Loucy (cell line): ENCODE data around the gene CHPF.

Experiments used
- H2AFZ ChIP-seq: fragments of 200-600 bp; sonication (generic); 2 replicates; pipeline ENCODE4 v1.6.0; 2016; ENCODE audit warnings: antibody characterized with exemption, mild to moderate bottlenecking, low read length, moderate library complexity
- H3F3A ChIP-seq: fragments of 200-600 bp; 2 replicates; pipeline ENCODE4 v1.6.0; 2016; ENCODE audit warnings: antibody characterized with exemption, low read depth, mild to moderate bottlenecking
- H3K27me3 ChIP-seq: fragments of 200-600 bp; sonication (generic); 2 replicates; pipeline ENCODE4 v1.6.1; 2014; ENCODE audit warnings: low read length, mild to moderate bottlenecking; ENCODE audit not compliant: insufficient read depth, poor library complexity, severe bottlenecking
- H3K36me3 ChIP-seq: fragments of 200-600 bp; sonication (generic); 2 replicates; pipeline ENCODE4 v1.6.1; 2016; ENCODE audit warnings: low read length; ENCODE audit not compliant: insufficient read depth
- H3K4me1 ChIP-seq: fragments of 200-600 bp; sonication (generic); 2 replicates; pipeline ENCODE4 v1.5.1; 2014; ENCODE audit warnings: low read length, mild to moderate bottlenecking; ENCODE audit not compliant: insufficient read depth, poor library complexity, severe bottlenecking
- H3K4me2 ChIP-seq: fragments of 200-600 bp; sonication (generic); 2 replicates; pipeline ENCODE4 v1.6.0; 2014; ENCODE audit warnings: antibody characterized with exemption, low read length, low read depth, mild to moderate bottlenecking; ENCODE audit not compliant: poor library complexity, severe bottlenecking
- H3K4me3 ChIP-seq: fragments of 200-600 bp; sonication (generic); 2 replicates; pipeline ENCODE4 v1.5.1; 2014; ENCODE audit warnings: low read length, mild to moderate bottlenecking, mixed read lengths; ENCODE audit not compliant: poor library complexity, severe bottlenecking
- H3K79me2 ChIP-seq: fragments of 200-600 bp; sonication (generic); 2 replicates; pipeline ENCODE4 v1.6.1; 2014; ENCODE audit warnings: low read length; ENCODE audit not compliant: insufficient read depth
- H3K9ac ChIP-seq: fragments of 200-600 bp; sonication (generic); 2 replicates; pipeline ENCODE4 v1.6.0; 2014; ENCODE audit warnings: mild to moderate bottlenecking, low read depth, low read length, moderate library complexity; ENCODE audit not compliant: poor library complexity, severe bottlenecking
- H3K9me2 ChIP-seq: fragments of 200-600 bp; sonication (generic); replicated peaks from 2 replicates; pipeline ENCODE4 v1.6.1; 2016; ENCODE audit warnings: low read depth, low read length, mixed read lengths
- H3K9me3 ChIP-seq: fragments of 200-600 bp; sonication (generic); 2 replicates; pipeline ENCODE4 v1.6.1; 2014; ENCODE audit warnings: mild to moderate bottlenecking, antibody characterized with exemption, low read length, low read depth; ENCODE audit not compliant: insufficient read depth
- H4K20me1 ChIP-seq: fragments of 200-600 bp; sonication (generic); 2 replicates; pipeline ENCODE4 v1.6.0; 2014; ENCODE audit warnings: antibody characterized with exemption, low read length, mild to moderate bottlenecking; ENCODE audit not compliant: insufficient read depth, poor library complexity, severe bottlenecking
- CTCF ChIP-seq: fragments of 200-600 bp; sonication (generic); conservative IDR thresholded peaks from 2 replicates; pipeline ENCODE4 v1.5.1; 2014; ENCODE audit warnings: mild to moderate bottlenecking, antibody characterized with exemption, low read length
- EZH2phosphoT487 ChIP-seq: fragments of 200-600 bp; IDR thresholded peaks from 2 replicates; pipeline ENCODE4 v1.6.1; 2018; ENCODE audit warnings: antibody characterized with exemption, mild to moderate bottlenecking, moderate library complexity, borderline replicate concordance

Gene CHPF

GRCh38 chr2:219536967-219537366 is 6.6 kb downstream of the CHPF start:
- Histone ChIP-seq H3K36me3 (no peaks in the 10 kb centered on the region), H3K27me3 (no peaks in the 10 kb centered on the region), H4K20me1 (no peaks in the 10 kb centered on the region), H3K9me3 (no peaks in the 10 kb centered on the region), H3K79me2 (no peaks in the 10 kb centered on the region), H3K4me2 (no peak overlapping the region), H3K9me2 (no peaks in the 10 kb centered on the region), H2AFZ (no peak overlapping the region), H3K4me1 (no peaks in the 10 kb centered on the region), H3F3A (no peaks in the 10 kb centered on the region), H3K4me3 (no peak overlapping the region), H3K9ac (no peak overlapping the region)
- TF ChIP-seq EZH2phosphoT487 (no peak), CTCF (no peak)

- H3K27me3 ChIP-seq: no peaks in the 10 kb centered on the region
Observed at GRCh38 chr2:219536425-219536824, 7.2 kb downstream of the CHPF start.

GRCh38 chr2:219533930-219534661 is 9.5 kb downstream of the CHPF start:
- H3K9me2 ChIP-seq: no peaks in the 10 kb centered on the region
- no peaks in the 10 kb centered on the region for H4K20me1 ChIP-seq
- H3K79me2 ChIP-seq: no peaks in the 10 kb centered on the region
- H3K9me3 ChIP-seq: no peaks in the 10 kb centered on the region
- H3K4me3 ChIP-seq: no peak overlapping the region
- no peak overlapping the region for H3K4me2 ChIP-seq
- no peaks in the 10 kb centered on the region for H3K36me3 ChIP-seq
- H3K9ac ChIP-seq: no peak overlapping the region
- no peaks in the 10 kb centered on the region for H3F3A ChIP-seq
- no peaks in the 10 kb centered on the region for H3K27me3 ChIP-seq
- no peak overlapping the region for H2AFZ ChIP-seq
- no peaks in the 10 kb centered on the region for H3K4me1 ChIP-seq
- no peak for TF ChIP-seq EZH2phosphoT487
- no peak for TF ChIP-seq CTCF

More at GRCh38 chr2:219536425-219536824, 7.2 kb downstream of the CHPF start:
- H3K4me3 ChIP-seq: no peak overlapping the region
- H3K9me2 ChIP-seq: no peaks in the 10 kb centered on the region
- no peaks in the 10 kb centered on the region for H3F3A ChIP-seq
- no peaks in the 10 kb centered on the region for H4K20me1 ChIP-seq
- TF ChIP-seq CTCF (no peak), EZH2phosphoT487 (no peak)
- no peaks in the 10 kb centered on the region for H3K79me2 ChIP-seq
- H3K4me1 ChIP-seq: no peaks in the 10 kb centered on the region
- H3K4me2 ChIP-seq: no peak overlapping the region
- H3K9ac ChIP-seq: no peak overlapping the region
- no peaks in the 10 kb centered on the region for H3K9me3 ChIP-seq
- H2AFZ ChIP-seq: no peak overlapping the region
- H3K36me3 ChIP-seq: no peaks in the 10 kb centered on the region
